Right lobe of liver (tissue), 4 donors: ENCODE data around the gene KIF15.

Experiments
- POLR2A ChIP-seq: fragments of 450-650 bp; IDR thresholded peaks from one replicate; pipeline ENCODE4 v1.6.1; 2017; ENCODE audit warnings: antibody characterized with exemption, mild to moderate bottlenecking
- TF ChIP-seq, protein P1 (sequence below), 4 donors: fragments of 200-600 bp in 3 of 4; fragments of 450-650 bp in 1 of 4; IDR thresholded peaks; one replicate each; pipeline versions ENCODE4 v1.5.1 to v1.8.0; 2016 to 2022; ENCODE audit warnings: antibody characterized with exemption in 4 of 4, mild to moderate bottlenecking in 2 of 4
- donor health status: DM: no; HTN: no; CAD: no.
- donor health status: DM: no; HTN: no; CAD: no.
- donor health status: DM: no; HTN: yes; CAD: no.

DNA sequence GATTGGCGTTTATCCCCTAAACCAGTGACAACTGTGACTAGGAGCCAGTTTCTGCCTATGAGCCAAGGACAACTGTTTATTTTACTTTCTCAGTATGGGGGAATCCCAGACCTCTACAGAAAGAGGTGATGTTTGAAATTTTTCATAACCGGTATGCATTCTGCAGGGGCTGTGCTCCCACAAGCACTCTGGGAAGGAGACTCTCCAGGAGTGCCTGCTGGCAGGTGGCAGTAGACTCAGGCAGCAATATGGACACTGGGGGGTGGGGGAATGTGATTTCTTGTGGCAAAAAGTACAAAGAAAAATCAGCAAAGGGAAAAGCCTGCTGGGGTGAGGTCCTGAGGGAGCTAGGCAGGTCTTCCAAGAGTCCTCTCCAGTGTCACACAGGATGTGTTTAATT is 118.7 kb downstream of the KIF15 start:
- TF ChIP-seq, protein P1, sequence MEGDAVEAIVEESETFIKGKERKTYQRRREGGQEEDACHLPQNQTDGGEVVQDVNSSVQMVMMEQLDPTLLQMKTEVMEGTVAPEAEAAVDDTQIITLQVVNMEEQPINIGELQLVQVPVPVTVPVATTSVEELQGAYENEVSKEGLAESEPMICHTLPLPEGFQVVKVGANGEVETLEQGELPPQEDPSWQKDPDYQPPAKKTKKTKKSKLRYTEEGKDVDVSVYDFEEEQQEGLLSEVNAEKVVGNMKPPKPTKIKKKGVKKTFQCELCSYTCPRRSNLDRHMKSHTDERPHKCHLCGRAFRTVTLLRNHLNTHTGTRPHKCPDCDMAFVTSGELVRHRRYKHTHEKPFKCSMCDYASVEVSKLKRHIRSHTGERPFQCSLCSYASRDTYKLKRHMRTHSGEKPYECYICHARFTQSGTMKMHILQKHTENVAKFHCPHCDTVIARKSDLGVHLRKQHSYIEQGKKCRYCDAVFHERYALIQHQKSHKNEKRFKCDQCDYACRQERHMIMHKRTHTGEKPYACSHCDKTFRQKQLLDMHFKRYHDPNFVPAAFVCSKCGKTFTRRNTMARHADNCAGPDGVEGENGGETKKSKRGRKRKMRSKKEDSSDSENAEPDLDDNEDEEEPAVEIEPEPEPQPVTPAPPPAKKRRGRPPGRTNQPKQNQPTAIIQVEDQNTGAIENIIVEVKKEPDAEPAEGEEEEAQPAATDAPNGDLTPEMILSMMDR (IDR thresholded peaks at IDR 0.05) = no peak
- no peak for TF ChIP-seq POLR2A
